HG03175 (cell line): ENCODE results near the gene ZNF195.
"Not testable (repeated sequence)": the region's sequence is repeated elsewhere in the genome, so short reads cannot be mapped to it uniquely, and the experiment has no call there.

ENCODE experiments used
- ATAC-seq: cut with Tn5 transposase; IDR thresholded peaks from one replicate; pipeline ENCODE4 v1.9.1; 2021; ENCODE audit warnings: mild to moderate bottlenecking, moderate library complexity; ENCODE audit not compliant: unreplicated experiment

ZNF195 gene

DNA sequence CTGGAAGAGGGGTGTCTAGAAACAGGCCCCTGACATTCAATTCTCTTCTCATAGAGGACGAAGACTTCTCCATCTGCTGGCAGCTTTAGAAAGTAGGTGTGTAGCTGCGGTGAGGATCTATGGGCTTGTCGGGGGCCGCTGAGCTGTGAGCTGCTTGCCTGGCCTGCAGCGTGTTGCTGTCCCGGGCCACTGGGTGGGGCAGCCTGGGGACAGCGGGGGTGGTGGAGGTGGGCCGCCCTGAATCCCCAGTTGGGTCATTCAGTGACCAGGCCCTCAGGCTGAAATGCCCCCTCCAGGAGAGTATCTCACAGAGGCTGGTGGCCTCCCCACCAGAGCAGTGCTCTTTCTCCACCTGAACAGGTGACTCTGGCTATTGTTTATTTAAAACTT lies 23.9 kb upstream of the ZNF195 start:
- not testable (repeated sequence) for ATAC-seq

DNA sequence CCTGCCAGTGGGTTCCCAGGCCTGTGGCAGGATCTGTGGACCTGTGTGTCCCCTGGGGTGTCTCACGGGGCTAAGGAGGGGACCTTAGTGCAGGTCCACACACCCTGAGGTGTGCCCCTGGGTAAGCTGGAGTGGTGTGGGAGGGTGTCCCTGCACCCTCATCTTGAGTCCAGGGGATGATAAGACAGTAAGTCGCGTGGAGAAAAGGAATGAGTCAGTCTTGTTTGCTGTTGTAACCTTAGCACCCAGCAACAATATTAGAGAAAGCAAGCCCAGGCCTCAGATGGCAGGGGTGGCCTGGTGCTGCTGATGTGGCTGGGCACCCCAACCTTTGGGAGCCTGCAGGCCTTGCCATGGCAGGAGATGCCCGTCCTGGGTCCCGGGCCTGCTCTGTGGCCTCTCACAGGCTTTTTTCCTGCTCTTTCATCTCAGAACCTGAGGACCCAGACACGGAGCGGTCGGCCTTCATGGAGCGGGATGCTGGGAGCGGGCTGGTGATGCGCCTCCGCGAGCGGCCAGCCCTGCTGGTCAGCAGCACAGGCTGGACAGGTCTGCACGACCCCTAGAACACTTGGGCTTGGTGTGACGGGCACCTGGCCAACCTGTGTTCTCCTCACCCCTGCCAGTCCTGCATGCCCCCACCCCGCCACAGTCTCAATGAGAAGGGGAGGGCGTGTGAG lies 23.4 kb upstream of the ZNF195 start:
- not testable (repeated sequence) for ATAC-seq

DNA sequence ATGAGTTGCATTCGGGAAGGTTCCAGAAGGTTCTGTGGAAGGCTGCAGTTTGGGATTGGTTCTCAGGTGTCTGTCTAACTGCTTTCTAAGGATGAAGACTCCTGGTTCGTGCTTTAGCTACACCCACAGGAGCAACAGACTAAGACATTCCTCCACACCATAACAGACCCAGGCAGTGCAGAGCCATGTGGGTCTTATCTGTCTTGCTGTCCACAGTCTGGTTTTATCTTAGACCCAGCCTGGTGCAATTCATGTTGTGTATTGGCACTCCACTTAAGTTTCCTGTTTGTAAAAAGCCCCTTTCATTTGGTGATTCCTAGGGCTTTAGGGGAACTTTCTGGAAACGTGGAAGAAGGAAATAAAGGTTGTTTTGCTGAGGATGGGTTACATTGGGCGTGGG lies 22.1 kb upstream of the ZNF195 start:
- ATAC-seq = not testable (repeated sequence)

DNA sequence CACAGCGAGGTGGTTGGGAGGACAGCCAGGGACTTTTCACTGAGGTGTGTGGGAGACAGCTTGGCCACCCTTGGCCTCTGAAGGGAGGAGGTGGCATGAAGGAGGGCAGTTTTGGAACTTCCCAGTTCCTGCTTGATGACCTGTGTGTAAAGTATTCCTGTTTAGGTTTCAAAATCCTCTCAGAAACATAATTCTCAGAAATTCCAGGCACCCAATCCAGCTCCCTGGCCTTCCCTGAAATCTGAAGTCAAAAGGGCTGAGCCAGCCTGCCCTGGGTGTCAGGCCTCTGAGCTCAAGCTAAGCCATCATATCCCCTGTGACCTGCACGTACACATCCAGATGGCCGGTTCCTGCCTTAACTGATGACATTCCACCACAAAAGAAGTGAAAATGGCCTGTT lies 19.6 kb upstream of the ZNF195 start:
- not testable (repeated sequence) for ATAC-seq

DNA sequence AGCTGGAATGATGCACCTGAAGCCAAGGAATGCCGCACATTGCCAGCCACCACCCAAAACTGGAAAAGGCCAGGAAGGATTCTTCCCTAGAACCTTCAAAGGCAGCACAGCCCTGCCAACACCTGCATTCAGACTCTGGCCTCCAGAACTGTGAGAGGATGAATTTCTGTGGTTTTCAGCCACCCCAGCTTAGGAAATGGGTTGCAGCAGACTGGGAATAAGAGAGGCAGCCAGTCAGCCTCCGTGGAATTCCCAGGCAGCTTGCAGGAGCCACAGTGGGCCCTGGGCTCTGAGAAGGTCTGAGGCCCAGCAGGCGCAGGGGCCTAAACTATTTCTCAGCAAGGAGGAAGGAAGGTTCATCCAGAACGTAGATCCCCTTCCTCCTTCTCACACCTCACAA lies 19.2 kb upstream of the ZNF195 start:
- not testable (repeated sequence) for ATAC-seq

DNA sequence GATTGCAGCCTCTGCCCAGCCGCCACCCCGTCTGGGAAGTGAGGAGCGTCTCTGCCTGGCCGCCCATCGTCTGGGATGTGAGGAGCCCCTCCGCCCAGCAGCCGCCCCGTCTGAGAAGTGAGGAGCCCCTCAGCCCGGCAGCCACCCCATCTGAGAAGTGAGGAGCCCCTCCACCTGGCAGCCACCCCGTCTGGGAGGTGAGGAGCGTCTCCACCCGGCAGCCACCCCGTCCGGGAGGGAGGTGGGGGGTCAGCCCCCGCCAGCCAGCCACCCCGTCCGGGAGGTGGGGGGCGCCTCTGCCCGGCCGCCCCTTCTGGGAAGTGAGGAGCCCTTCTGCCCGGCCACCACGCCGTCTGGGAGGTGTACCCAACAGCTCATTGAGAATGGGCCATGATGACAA lies 18.3 kb upstream of the ZNF195 start:
- not testable (repeated sequence) for ATAC-seq

DNA sequence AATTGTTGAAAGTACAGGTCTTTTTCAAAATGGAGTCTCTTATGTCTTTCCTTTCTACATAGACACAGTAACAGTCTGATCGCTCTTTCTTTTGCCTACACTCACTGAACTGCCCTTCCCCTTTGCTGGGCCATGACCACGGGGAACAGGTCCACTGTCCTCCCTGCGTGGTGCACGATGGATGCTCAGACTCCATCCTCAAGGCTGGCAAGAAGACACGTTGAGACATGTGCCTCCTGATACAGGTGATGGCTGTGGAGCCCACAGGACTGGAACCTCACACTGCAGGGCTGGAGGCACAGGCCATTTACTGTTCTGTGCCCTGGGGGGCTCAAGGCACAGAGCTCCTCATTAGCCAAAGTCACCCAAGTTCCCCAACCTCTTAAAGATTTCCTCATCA lies 16.5 kb upstream of the ZNF195 start:
- ATAC-seq = not testable (repeated sequence)

DNA sequence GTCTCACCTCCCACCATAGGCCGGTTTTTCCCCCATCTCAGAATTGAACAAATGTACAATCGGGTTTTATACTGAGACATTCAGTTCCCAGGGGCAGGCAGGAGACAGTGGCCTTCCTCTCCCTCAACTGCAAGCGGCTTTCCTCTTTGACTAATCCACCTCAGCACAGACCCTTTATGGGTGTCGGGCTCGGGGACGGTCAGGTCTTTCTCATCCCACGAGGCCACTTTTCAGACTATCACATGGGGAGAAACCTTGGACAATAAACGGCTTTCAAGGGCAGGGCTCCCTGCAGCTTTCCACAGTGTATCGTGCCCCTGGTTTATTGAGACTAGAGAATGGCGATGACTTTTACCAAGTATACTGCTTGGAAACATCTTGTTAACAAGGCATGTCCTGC lies 16.0 kb upstream of the ZNF195 start:
- ATAC-seq = not testable (repeated sequence)

DNA sequence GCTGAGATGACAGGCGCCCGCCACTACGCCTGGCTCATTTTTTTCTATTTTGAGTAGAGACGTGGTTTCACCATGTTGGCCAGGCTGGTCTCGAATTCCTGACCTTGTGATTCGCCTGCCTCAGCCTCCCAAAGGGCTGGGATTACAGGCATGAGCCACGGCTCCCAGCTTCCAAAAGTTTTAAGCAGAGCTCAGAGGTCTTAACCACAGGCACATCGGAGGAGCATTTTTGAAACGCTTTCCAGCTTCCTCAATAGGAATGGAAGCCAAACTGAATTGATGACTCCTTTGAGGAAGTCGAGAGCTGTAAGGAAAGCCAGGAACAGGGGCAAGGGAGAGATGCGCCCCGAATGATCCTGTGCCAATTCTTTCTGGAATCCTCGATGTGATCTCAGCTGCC lies 14.5 kb upstream of the ZNF195 start:
- ATAC-seq = not testable (repeated sequence)

DNA sequence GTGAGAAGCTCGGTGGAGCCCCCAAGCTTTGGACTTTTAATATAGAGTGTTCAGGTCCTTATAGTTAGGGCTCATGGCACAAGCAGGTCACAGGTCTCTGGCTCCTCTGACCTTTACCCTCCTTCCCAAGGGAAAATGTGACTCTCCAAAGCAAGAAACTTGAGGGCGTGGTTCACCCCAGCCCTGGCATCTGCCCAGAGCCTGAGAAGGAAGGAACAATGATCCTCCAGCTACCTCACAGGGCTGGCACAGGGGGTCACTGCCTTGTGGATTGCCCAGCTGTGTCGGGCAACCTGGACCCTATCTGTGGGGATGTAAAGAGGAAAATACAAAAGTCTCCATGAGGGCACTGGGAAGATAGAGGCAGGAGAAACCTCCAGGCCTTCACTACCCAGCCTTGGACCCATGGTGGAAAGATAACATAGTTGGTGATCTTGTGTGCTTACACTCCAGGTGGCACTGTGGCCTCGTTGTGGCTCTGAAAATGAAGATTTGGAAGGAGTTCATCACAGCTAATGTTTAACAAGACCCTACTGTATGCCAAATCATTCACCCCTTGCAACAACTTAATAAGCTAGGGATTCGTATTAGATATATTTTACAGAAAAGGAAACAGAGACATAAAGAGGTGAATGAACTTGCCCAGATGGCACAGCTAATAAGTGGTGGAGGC lies 3.8 kb upstream of the ZNF195 start:
- no peak for ATAC-seq

DNA sequence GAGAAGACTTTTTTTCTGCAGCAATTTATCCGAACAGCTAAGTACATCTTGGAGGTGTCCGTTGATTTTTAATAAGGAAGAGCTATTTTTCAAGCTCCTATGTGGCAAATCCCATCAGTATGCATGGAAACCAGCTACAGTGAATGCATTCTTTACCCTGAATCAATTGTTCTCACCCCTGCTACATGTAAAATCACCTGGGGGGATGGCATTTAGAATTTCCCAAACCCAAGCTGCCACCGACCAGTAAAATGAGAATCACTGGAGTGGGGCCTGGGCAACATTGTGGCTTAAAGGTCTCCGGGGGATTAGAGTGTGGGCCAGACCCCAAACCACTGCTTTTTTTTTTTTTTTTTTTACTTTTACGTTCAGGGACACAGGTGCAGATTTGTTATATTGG lies 2.8 kb upstream of the ZNF195 start:
- ATAC-seq = no peak

DNA sequence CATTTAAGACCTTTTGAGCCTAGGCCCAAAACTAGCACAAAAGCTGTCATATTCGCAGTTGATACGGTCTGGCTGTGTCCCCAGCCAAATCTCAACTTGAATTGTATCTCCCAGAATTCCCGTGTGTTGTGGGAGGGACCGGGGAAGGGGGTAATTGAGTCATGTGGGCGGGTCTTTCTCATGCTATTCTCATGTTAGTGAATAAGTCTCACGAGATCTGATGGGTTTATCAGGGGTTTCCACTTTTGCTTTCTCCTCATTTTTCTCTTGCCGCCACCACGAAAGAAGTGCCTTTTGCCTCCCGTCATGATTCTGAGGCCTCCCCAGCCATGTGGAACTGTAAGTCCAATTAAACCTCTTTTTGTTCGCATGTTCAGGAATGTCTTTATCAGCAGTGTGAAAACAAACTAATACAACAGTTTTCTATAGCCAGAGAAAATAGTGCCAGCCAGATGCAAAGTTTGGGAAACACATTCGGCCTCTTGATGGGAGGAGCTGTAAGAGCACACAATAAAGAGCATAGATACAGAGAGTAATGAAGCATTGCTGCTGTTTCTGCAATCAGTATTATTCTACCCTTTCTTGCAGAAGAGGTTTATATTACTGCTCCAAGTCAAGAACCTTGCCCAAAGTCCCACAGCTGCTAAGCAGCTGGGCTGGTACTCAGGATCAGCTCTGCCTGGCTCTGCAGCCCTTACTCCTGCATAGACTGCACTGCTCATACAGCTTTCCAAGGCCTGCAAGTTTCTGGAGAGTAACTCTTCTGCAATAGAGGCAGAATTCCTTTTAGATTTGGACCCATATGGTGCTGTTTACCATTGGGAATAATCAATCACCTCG lies 2.0 kb upstream of the ZNF195 start:
- no peak for ATAC-seq

DNA sequence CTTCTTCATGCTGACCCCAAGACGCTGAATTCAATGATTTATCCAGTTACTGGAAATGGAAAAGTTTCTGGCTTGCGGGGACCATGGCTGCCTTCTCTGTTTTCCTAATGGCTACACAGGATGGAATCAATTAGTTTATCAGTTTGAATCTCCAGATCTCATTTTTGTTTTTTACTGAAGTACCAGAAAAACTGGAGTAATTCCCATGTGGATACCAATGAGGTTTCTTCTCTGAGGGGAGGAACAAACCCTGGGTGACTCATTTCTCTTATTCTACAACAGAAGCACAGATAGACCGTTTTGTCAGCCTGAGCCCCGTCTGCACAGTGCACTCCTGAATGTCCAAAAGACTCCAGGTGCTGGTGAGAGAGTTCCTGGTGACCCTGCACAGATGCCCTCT lies 3.4 kb downstream of the ZNF195 start:
- ATAC-seq = no peak

DNA sequence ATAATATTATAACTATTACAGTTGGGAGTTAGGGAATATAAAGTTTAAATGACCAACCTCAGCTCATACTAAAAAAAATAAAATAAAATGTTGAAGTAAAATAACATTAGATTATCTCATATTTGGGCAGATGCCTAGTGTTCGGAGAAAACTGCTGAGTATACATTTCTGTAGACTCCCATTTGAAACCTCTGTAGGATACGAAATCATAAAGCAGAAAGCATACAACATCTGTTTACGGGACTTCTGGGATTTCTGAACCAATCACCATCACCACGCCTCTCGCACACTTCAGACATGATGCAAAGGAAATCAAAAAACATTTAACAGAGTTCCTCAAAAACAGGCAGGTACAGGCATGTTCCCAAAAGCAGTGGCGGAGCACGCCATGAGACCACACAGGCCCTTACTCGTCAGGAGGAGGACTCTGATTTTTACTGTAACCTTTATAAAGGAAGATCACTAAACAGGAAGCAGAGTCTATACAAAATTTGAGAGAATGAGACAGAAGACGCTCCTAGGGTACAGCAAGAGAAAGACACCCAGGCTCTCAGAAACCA lies 8.6 kb downstream of the ZNF195 start:
- no peak for ATAC-seq

DNA sequence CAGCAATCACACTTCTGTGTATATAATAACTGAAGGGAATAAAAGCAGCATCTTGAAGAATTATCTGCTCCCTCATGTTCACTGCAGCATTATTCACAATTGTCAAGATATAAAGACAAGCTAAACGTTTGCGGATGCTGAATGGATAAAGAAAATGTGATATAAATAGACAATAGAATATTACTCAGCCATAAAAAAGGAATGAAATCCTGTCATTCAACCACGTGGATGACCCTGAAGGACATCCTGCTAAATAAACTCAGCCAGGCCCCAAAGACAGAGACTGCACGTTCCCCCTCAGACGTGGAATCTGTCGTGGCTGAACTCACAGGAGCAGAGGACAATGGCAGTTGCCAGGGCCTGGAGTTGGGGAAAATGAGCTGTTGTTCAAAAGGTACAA lies 9.6 kb downstream of the ZNF195 start:
- no peak for ATAC-seq

DNA sequence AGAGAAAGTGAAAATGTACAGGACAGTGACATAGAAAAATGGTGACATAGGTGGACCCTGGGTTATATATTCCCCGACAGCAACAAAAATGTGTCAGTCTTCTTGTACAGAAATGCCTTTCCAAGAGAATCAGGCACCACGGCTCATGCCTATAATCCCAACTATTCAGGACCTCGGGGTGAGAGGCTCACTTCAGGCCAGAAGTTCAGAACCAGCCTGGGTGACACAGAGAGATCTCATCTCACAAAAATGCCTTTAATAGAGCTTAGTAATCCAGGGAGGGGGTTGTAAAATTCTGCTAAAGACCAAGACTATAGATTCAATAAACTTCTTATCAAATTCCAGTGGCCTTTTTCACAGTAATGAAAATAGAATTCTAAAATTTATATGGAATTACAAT lies 10.7 kb downstream of the ZNF195 start:
- no peak for ATAC-seq

DNA sequence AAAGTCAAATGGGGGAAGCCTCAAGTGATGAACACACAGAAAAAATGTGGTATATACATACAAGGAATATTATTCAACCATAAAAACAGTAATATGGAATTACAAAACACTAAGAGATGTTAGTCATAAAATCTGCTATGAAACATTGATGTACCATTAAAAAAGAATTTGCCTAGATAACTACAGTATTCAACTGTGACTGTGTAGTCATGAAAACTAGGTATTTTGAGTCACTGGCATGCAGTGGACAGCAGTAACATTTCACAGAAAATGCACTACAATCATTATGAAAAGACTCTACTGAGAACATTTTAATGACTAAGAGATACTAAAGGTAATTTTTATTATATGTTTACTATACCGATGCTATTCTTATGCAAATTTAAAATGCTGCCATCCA lies 11.7 kb downstream of the ZNF195 start:
- ATAC-seq = no peak

DNA sequence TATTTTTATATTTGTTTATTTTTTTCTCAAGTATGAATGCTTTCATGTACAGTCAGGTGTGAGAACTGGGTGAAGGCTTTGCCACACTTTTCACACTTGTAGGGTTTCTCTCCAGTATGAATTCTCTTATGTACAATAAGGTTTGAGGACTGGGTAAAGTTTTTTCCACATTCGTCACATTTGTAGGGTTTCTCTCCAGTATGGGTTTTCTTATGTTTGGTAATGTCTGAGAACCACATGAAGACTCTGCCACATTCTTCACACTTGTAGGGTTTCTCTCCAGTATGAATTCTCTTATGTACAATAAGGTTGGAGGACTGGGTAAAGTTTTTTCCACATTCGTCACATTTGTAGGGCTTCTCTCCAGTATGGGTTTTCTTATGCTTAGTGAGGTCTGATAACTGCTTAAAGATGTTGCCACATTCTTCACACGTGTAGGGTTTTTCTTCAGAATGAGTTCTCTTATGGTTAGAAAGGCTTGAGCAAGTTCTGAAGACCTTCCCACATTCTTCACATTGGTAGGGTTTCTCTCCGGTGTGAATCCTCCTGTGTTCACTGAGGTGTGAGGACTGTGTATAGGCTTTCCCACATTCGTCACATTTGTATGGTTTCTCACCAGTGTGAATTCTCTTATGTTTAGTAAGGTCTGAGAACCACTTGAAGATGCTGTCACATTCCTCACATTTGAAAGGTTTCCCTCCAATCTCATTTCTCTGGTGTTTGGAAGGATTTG lies 19.7 kb downstream of the ZNF195 start:
- ATAC-seq = no peak

DNA sequence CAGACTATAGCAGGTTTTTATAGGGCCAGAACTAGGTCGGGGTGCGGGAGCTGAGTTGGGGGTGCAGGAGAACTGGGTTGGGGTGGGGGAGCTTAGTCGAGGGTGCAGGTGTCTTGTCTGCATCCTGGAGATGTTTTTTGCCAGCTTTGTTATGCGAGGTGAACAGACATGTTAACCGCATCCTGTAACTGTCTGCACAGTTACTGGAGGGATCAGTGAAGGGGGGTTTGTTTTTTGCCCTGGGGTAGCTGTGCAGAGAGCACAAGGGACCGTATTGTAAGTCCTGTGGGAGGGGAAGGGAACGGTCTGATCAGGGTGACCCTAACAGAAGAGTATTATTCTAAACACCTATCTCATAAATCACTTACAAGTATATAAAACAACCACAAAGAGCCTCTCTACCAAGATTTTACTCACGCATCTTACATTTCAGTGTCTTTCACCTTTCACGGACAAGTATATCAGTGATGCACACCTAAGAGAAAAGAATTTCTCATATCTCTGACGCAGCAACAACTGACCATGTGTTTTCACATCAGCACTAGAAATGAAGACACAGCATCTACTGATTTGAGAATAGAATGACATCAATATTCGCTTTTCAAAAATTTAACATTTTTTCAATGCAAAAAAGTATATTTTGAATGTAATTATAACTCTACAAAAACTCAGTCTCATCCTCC lies 20.8 kb downstream of the ZNF195 start:
- no peak for ATAC-seq

DNA sequence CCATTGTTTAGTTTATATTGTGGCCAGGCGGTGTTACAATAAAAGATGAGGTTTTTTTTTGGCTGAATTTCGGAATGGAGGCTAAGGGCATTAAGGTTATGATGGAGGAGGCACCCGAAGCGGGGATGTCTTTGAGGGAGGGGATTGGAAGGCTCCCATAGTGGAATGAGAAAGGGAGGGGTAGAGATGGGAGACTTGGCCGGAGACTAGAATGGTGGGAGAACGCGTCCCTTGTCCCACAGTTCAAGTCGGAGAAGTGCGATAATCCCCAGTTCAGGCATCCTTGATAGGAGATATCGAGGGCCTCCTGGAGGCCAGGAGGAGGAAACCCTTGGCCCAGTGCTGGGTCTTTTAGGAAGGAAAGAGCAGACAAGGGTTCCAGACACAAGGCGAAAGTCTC lies 21.6 kb downstream of the ZNF195 start:
- no peak for ATAC-seq
